Thyroid gland (tissue), 4 donors: Measurements from ENCODE around the gene ADCY5.

ENCODE experiments used
- POLR2A ChIP-seq, 2 donors: fragments of 450-650 bp; IDR thresholded peaks; one replicate each; pipeline ENCODE4 v1.6.1; 2017; ENCODE audit warnings: antibody characterized with exemption in 2 of 2, mild to moderate bottlenecking in 2 of 2, moderate library complexity in 1 of 2
- TF ChIP-seq, protein P1 (sequence below), 6 experiments: fragments of 200-600 bp in 3 of 6; fragments of 450-650 bp in 3 of 6; sonication (generic) in 3 of 6; IDR thresholded peaks; one replicate each; pipeline ENCODE4 v1.5.1; 2016 to 2019; ENCODE audit warnings: antibody characterized with exemption in 6 of 6, mild to moderate bottlenecking in 2 of 6, inconsistent platforms in 1 of 6, moderate library complexity in 1 of 6

- TF ChIP-seq, protein P1, sequence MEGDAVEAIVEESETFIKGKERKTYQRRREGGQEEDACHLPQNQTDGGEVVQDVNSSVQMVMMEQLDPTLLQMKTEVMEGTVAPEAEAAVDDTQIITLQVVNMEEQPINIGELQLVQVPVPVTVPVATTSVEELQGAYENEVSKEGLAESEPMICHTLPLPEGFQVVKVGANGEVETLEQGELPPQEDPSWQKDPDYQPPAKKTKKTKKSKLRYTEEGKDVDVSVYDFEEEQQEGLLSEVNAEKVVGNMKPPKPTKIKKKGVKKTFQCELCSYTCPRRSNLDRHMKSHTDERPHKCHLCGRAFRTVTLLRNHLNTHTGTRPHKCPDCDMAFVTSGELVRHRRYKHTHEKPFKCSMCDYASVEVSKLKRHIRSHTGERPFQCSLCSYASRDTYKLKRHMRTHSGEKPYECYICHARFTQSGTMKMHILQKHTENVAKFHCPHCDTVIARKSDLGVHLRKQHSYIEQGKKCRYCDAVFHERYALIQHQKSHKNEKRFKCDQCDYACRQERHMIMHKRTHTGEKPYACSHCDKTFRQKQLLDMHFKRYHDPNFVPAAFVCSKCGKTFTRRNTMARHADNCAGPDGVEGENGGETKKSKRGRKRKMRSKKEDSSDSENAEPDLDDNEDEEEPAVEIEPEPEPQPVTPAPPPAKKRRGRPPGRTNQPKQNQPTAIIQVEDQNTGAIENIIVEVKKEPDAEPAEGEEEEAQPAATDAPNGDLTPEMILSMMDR (IDR thresholded peaks at IDR 0.05), result no peak
- no peak for TF ChIP-seq POLR2A (IDR thresholded peaks at IDR 0.05)
These were observed 62.3 kb downstream of the ADCY5 start for GRCh38 chr3:123386477-123387040.
